PC-9 (cell line): Measurements from ENCODE around the gene HTT.

Experiments
- CTCF ChIP-seq: fragments of 200-600 bp; sonication (generic); conservative IDR thresholded peaks from 2 replicates; pipeline ENCODE4 v1.6.1; 2017; ENCODE audit warnings: mixed run types, antibody characterized with exemption, mild to moderate bottlenecking, moderate library complexity
- EZH2 ChIP-seq: fragments of 200-600 bp; sonication (generic); IDR thresholded peaks from 2 replicates; pipeline ENCODE4 v1.8.0; 2017; ENCODE audit warnings: antibody characterized with exemption, low read depth

- TF ChIP-seq CTCF (no peak), EZH2 (no peak)
These were observed 7.6 kb upstream of the HTT start for GRCh38 chr4:3066836-3067400.
